HepG2 (cell line): Measurements from ENCODE around the gene RGS6. TPM values are rescaled to one million over a fixed set of nuclear protein-coding genes. Genes with fewer than 3 reads are reported as not detected.

ENCODE experiments used
- ATAC-seq: fragments of 200-7000 bp; cut with Tn5 transposase; 3 replicates; pipeline ENCODE4 v1.9.1; 2020; ENCODE audit warnings: mild to moderate bottlenecking, moderate library complexity
- BruUV-seq: library from RNA; stranded (reverse); fragments of 400-500 nt; replicated peaks from 2 replicates; lab custom pipeline; 2021; lab: Mats Ljungman, UMichigan
- CTCF ChIA-PET: fragments of 300-600 bp; formaldehyde crosslinking; extraction: SDS; loops from one replicate; lab custom pipeline; 2021; ENCODE audit warnings: low total read pairs, inconsistent platforms, low intra/inter-chr PET ratio; lab: Yijun Ruan, JAX
- POLR2A ChIA-PET: fragments of 350-600 bp; sonication (Branson Sonifier 250); formaldehyde crosslinking; loops from one replicate; lab custom pipeline; 2020; ENCODE audit warnings: antibody characterized with exemption, inconsistent platforms; lab: Yijun Ruan, JAX
- DNase-seq: peaks from one replicate; pipeline ENCODE4 v3.0.0-alpha.2; 2015; ENCODE audit warnings: low spot score
- FAIRE-seq: peaks from 3 replicates; lab custom pipeline; 2011; peaks lifted over from hg19 to GRCh38; lab: Jason Lieb, UNC
- H2AFZ ChIP-seq: one replicate; pipeline ENCODE4 v1.6.1; 2011; ENCODE audit warnings: low read length, inconsistent platforms
- H3K27ac ChIP-seq: fragments of 300-600 bp; 3 replicates; pipeline ENCODE4 v1.8.0; 2011; ENCODE audit warnings: mixed run types, mild to moderate bottlenecking, mixed read lengths, low read length, inconsistent platforms; ENCODE audit not compliant: insufficient read depth; ENCODE audit errors: extremely low read length
- H3K27me3 ChIP-seq, 2 experiments: fragments of 200-600 bp in 1 of 2; 2 replicates in 1 of 2; 3 replicates in 1 of 2; pipeline versions ENCODE4 v1.6.0 to v1.8.0; 2011; ENCODE audit warnings: low read length in 2 of 2, mild to moderate bottlenecking in 2 of 2, moderate library complexity in 2 of 2, inconsistent platforms in 1 of 2; ENCODE audit not compliant: insufficient read depth in 2 of 2, control insufficient read depth in 1 of 2
- H3K36me3 ChIP-seq, 2 experiments: fragments of 200-600 bp in 1 of 2; replicated peaks in 1 of 2; 2 replicates in 1 of 2; 3 replicates in 1 of 2; pipeline versions ENCODE4 v1.5.1 to v1.8.0; 2011; ENCODE audit warnings: low read length in 2 of 2, inconsistent platforms in 1 of 2; ENCODE audit not compliant: insufficient read depth in 2 of 2, control insufficient read depth in 1 of 2
- H3K4me1 ChIP-seq: 2 replicates; pipeline ENCODE4 v1.5.1; 2012; ENCODE audit warnings: low read length, inconsistent platforms; ENCODE audit not compliant: insufficient read depth
- H3K4me2 ChIP-seq: 2 replicates; pipeline ENCODE4 v1.6.0; 2011; ENCODE audit warnings: low read depth, low read length, inconsistent platforms
- H3K4me3 ChIP-seq, 3 experiments: fragments of 200-600 bp in 1 of 3; sonication (generic), shearing (Covaris generic) in 1 of 3; replicated peaks in 1 of 3; 2 replicates each; pipeline ENCODE4 v1.5.1; 2011 to 2016; ENCODE audit warnings: low read length in 3 of 3, inconsistent platforms in 2 of 3, low read depth in 2 of 3, mild to moderate bottlenecking in 2 of 3, control low read depth in 1 of 3, mixed read lengths in 1 of 3; ENCODE audit not compliant: insufficient read depth in 1 of 3
- H3K79me2 ChIP-seq: one replicate; pipeline ENCODE4 v1.6.1; 2011; ENCODE audit warnings: low read length, inconsistent platforms; ENCODE audit not compliant: insufficient read depth
- H3K9ac ChIP-seq: 2 replicates; pipeline ENCODE4 v1.6.0; 2011; ENCODE audit warnings: mild to moderate bottlenecking, low read depth, low read length, inconsistent platforms; ENCODE audit not compliant: insufficient read depth
- H3K9me3 ChIP-seq: 2 replicates; pipeline ENCODE4 v1.5.1; 2012; ENCODE audit warnings: mild to moderate bottlenecking, low read length
- H4K20me1 ChIP-seq: 2 replicates; pipeline ENCODE4 v1.6.0; 2011; ENCODE audit warnings: inconsistent platforms, mild to moderate bottlenecking, low read length, moderate library complexity; ENCODE audit not compliant: insufficient read depth
- HMGA1 ChIP-seq: sonication (generic); formaldehyde crosslinking; conservative IDR thresholded peaks from 2 replicates; pipeline ENCODE4 v1.4.0; 2020; ENCODE audit warnings: missing genetic modification reagents
- HNRNPH1 ChIP-seq: fragments of 200-400 bp; formaldehyde crosslinking; optimal IDR thresholded peaks from 2 replicates; pipeline ENCODE3; 2017; ENCODE audit warnings: mild to moderate bottlenecking, low read depth, low read length
- MAFG ChIP-seq: sonication (generic); formaldehyde crosslinking; IDR thresholded peaks from 2 replicates; pipeline ENCODE4 v1.5.1; 2020; ENCODE audit warnings: mild to moderate bottlenecking, missing genetic modification reagents
- SALL1 ChIP-seq: sonication (generic); formaldehyde crosslinking; IDR thresholded peaks from 2 replicates; pipeline ENCODE4 v1.8.0; 2022; ENCODE audit warnings: mild to moderate bottlenecking, missing genetic modification reagents
- SIN3B ChIP-seq: fragments of 150-350 bp; IDR thresholded peaks from 2 replicates; pipeline ENCODE4 v1.6.1; 2014; ENCODE audit warnings: low read length
- TCF12 ChIP-seq, 2 experiments: fragments of 450-650 bp in 1 of 2; sonication (generic) in 1 of 2; formaldehyde crosslinking in 1 of 2; IDR thresholded peaks; 2 replicates each; pipeline versions ENCODE4 v1.6.1 to v1.8.0; 2017 to 2022; ENCODE audit warnings: antibody characterized with exemption in 1 of 2, mild to moderate bottlenecking in 1 of 2, missing genetic modification reagents in 1 of 2, moderate library complexity in 1 of 2
- ZNF800 ChIP-seq: sonication (generic); formaldehyde crosslinking; IDR thresholded peaks from 2 replicates; pipeline ENCODE4 v1.4.0; 2020; ENCODE audit warnings: missing genetic modification reagents
- WGBS: methylation state at CpG from one replicate; pipeline ENCODE4 v1.1.6; 2017; ENCODE audit warnings: low lambda C conversion rate; 5-methylcytosine and 5-hydroxymethylcytosine counted together
- in situ Hi-C: cut with HindIII; loops from 2 replicates; pipeline ENCODE4 v1.10.0; 2017; ENCODE audit warnings: low pct_unique_long_range_greater_than_20kb; ENCODE audit not compliant: extremely low pct_ligation_motif_present
- intact Hi-C: fragments of 100-400 bp; cut with micrococcal nuclease; formaldehyde crosslinking; loops from one replicate; pipeline ENCODE4 v1.10.0; 2022; ENCODE audit not compliant: unreplicated experiment
- polyA plus RNA-seq, 8 experiments: library from polyadenylated mRNA; depleted of rRNA in 3 of 8; stranded (reverse) in 7 of 8; unstranded in 1 of 8; fragments of >200 nt; fragmentation: Illumina TruSeq in 4 of 8; extraction: Trizol in 4 of 8; gene quantifications; 2 replicates each; pipeline versions ENCODE4 v1.2.1 to v1.2.3, GENCODE V29; 2011 to 2016; ENCODE audit warnings: low read depth in 4 of 8, missing spikeins in 1 of 8, mixed read lengths in 1 of 8; ENCODE audit not compliant: insufficient read depth in 1 of 8
- total RNA-seq, 5 experiments: library from RNA; depleted of rRNA; stranded (reverse); fragments of >200 nt; fragmentation: Illumina TruSeq; extraction: Trizol; gene quantifications; 2 replicates each; pipeline ENCODE4 v1.2.3, GENCODE V29; 2016; ENCODE audit warnings: low read depth in 1 of 5
- TF ChIP-seq, protein P1 (sequence below): sonication (generic); formaldehyde crosslinking; IDR thresholded peaks from 2 replicates; pipeline ENCODE4 v1.8.1; 2023; ENCODE audit warnings: mild to moderate bottlenecking, moderate library complexity, missing genetic modification reagents
- TF ChIP-seq, protein P2 (sequence below): sonication (generic); formaldehyde crosslinking; IDR thresholded peaks from 2 replicates; pipeline ENCODE4 v1.4.0; 2020; ENCODE audit warnings: missing genetic modification reagents, borderline replicate concordance
- TF ChIP-seq, protein P3 (sequence below): sonication (generic); formaldehyde crosslinking; IDR thresholded peaks from 2 replicates; pipeline ENCODE4 v1.4.0; 2020; ENCODE audit warnings: mild to moderate bottlenecking, missing genetic modification reagents
- TF ChIP-seq, protein P4 (sequence below): sonication (generic); formaldehyde crosslinking; IDR thresholded peaks from 2 replicates; pipeline ENCODE4 v1.4.0; 2020; ENCODE audit warnings: mild to moderate bottlenecking, missing genetic modification reagents
- TF ChIP-seq, protein P5 (sequence below): sonication (generic); formaldehyde crosslinking; IDR thresholded peaks from 2 replicates; pipeline ENCODE4 v1.8.0; 2022; ENCODE audit warnings: mild to moderate bottlenecking, missing genetic modification reagents, moderate library complexity

RGS6 gene
- total and polyA plus RNA-seq, 2 of the 13 experiments (the other 11 are each of a cell fraction or from before 2014, with no cell fraction given) = not detected

- Histone ChIP-seq H3K27me3 (no peaks in the 10 kb centered on the region), H3K9me3 (peaks cover 11% of the 10 kb centered on the region; the same call in 1 of the 2 replicates), H3K36me3 (no peaks in the 10 kb centered on the region), H2AFZ (no peak overlapping the region), H3K27ac (no peak overlapping the region), H3K9ac (no peak overlapping the region), H4K20me1 (no peaks in the 10 kb centered on the region), H3K4me2 (no peak overlapping the region)
- no peak for ATAC-seq
- intact Hi-C loops = no loop called here
- DNase-seq = no peak
- 0% methylated on average over 3 of the region's 3 CpGs for WGBS
- BruUV-seq = no TSS peak
- CTCF ChIA-PET = no interaction called here
- POLR2A ChIA-PET = no interaction called here
- TF ChIP-seq MAFG (CRISPR knock-in tag) (no peak), HNRNPH1 (no peak), SIN3B (no peak), ZNF800 (CRISPR knock-in tag) (no peak), HMGA1 (CRISPR knock-in tag) (no peak), SALL1 (CRISPR knock-in tag) (no peak), TCF12 (IDR thresholded peaks at IDR 0.05) (no peak), TCF12 (CRISPR knock-in tag; IDR thresholded peaks at IDR 0.05) (no peak)
- TF ChIP-seq, protein P1, sequence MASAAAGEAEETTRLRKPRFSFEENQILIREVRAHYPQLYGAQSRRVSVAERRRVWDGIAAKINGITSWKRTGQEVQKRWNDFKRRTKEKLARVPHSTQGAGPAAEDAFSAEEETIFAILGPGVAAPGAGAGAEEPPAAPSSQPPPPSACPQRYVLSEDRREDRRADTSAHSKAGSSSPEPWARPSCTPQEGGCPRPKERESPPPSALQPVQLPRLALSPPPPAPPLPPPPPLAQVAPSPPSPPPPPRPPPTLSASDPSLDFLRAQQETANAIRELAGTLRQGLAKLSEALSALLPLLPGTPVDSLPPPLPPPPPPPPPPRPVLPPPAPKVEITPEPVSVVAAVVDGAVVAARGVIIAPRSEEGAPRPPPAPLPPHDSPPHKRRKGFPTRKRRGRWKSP (CRISPR knock-in tag) = no peak
- TF ChIP-seq, protein P2, sequence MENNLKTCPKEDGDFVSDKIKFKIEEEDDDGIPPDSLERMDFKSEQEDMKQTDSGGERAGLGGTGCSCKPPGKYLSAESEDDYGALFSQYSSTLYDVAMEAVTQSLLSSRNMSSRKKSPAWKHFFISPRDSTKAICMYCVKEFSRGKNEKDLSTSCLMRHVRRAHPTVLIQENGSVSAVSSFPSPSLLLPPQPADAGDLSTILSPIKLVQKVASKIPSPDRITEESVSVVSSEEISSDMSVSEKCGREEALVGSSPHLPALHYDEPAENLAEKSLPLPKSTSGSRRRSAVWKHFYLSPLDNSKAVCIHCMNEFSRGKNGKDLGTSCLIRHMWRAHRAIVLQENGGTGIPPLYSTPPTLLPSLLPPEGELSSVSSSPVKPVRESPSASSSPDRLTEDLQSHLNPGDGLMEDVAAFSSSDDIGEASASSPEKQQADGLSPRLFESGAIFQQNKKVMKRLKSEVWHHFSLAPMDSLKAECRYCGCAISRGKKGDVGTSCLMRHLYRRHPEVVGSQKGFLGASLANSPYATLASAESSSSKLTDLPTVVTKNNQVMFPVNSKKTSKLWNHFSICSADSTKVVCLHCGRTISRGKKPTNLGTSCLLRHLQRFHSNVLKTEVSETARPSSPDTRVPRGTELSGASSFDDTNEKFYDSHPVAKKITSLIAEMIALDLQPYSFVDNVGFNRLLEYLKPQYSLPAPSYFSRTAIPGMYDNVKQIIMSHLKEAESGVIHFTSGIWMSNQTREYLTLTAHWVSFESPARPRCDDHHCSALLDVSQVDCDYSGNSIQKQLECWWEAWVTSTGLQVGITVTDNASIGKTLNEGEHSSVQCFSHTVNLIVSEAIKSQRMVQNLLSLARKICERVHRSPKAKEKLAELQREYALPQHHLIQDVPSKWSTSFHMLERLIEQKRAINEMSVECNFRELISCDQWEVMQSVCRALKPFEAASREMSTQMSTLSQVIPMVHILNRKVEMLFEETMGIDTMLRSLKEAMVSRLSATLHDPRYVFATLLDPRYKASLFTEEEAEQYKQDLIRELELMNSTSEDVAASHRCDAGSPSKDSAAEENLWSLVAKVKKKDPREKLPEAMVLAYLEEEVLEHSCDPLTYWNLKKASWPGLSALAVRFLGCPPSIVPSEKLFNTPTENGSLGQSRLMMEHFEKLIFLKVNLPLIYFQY (CRISPR knock-in tag) = no peak
- TF ChIP-seq, protein P3, sequence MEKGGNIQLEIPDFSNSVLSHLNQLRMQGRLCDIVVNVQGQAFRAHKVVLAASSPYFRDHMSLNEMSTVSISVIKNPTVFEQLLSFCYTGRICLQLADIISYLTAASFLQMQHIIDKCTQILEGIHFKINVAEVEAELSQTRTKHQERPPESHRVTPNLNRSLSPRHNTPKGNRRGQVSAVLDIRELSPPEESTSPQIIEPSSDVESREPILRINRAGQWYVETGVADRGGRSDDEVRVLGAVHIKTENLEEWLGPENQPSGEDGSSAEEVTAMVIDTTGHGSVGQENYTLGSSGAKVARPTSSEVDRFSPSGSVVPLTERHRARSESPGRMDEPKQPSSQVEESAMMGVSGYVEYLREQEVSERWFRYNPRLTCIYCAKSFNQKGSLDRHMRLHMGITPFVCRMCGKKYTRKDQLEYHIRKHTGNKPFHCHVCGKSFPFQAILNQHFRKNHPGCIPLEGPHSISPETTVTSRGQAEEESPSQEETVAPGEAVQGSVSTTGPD (CRISPR knock-in tag) = no peak
- TF ChIP-seq, protein P4, sequence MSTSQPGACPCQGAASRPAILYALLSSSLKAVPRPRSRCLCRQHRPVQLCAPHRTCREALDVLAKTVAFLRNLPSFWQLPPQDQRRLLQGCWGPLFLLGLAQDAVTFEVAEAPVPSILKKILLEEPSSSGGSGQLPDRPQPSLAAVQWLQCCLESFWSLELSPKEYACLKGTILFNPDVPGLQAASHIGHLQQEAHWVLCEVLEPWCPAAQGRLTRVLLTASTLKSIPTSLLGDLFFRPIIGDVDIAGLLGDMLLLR (CRISPR knock-in tag) = no peak
- TF ChIP-seq, protein P5, sequence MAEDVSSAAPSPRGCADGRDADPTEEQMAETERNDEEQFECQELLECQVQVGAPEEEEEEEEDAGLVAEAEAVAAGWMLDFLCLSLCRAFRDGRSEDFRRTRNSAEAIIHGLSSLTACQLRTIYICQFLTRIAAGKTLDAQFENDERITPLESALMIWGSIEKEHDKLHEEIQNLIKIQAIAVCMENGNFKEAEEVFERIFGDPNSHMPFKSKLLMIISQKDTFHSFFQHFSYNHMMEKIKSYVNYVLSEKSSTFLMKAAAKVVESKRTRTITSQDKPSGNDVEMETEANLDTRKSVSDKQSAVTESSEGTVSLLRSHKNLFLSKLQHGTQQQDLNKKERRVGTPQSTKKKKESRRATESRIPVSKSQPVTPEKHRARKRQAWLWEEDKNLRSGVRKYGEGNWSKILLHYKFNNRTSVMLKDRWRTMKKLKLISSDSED (CRISPR knock-in tag) = no peak
- TF ChIP-seq, all 625 proteins: peak for 0
- no peaks in the 10 kb centered on the region for H3K4me1 ChIP-seq
- in situ Hi-C loops = no loop called here
- no peak overlapping the region for H3K4me3 ChIP-seq
- FAIRE-seq = no peak
- no peaks in the 10 kb centered on the region for H3K79me2 ChIP-seq
Measured at GRCh38 chr14:72123755-72124154, 191.5 kb downstream of the RGS6 start.
